Measurements from ENCODE around the gene B3GNT4.

GRCh38 chr12:122166422-122167349 lies 36.8 kb upstream of the B3GNT4 start:
- TF ChIP-seq SMC3 (conservative IDR thresholded peaks at IDR 0.05; ENCODE audit: poor library complexity), result no peak
- no peak for TF ChIP-seq CTCF (IDR thresholded peaks at IDR 0.05; ENCODE audit: poor library complexity, severe bottlenecking)
- no peak for TF ChIP-seq REST (IDR thresholded peaks at IDR 0.05; ENCODE audit: borderline replicate concordance)
- TF ChIP-seq EZH2 (IDR thresholded peaks at IDR 0.05; ENCODE audit: borderline replicate concordance, insufficient read depth, low read length, poor library complexity, severe bottlenecking), result no peak
- TF ChIP-seq EP300 (conservative IDR thresholded peaks at IDR 0.05; ENCODE audit: poor library complexity, severe bottlenecking), result no peak
- no peak for TF ChIP-seq POLR2AphosphoS5 (IDR thresholded peaks at IDR 0.05)

Measured in neural cell (in vitro differentiated cells).